Kidney epithelial cell (primary cell): ENCODE data around the gene POU3F4. TPM values are rescaled to one million over a fixed set of nuclear protein-coding genes. Genes with fewer than 3 reads are reported as not detected.

ENCODE experiments used
- DNase-seq: peaks from one replicate; pipeline ENCODE4 v3.0.0-alpha.2; 2010; ENCODE audit warnings: low read depth
- H3K27me3 ChIP-seq: 2 replicates; pipeline ENCODE4 v1.6.0; 2011; ENCODE audit warnings: low read length; ENCODE audit not compliant: control insufficient read depth, insufficient read depth
- H3K36me3 ChIP-seq: 2 replicates; pipeline ENCODE4 v1.5.1; 2011; ENCODE audit warnings: low read length; ENCODE audit not compliant: control insufficient read depth, insufficient read depth
- H3K4me3 ChIP-seq: 2 replicates; pipeline ENCODE4 v1.5.1; 2011; ENCODE audit warnings: low read depth, mild to moderate bottlenecking, control low read depth, low read length
- total RNA-seq: library from RNA; depleted of rRNA; stranded (reverse); fragments of >200 nt; gene quantifications from 2 replicates; pipeline ENCODE4 v1.2.3, GENCODE V29; 2015
- TF ChIP-seq, protein P1 (sequence below): IDR thresholded peaks from 2 replicates; pipeline ENCODE4 v1.5.1; 2011; ENCODE audit warnings: mild to moderate bottlenecking, moderate library complexity, low read length, control low read depth, inconsistent platforms; ENCODE audit not compliant: insufficient read depth, poor library complexity, severe bottlenecking

The POU3F4 gene
- total RNA-seq, 1 donor from 2014 or later, result 0.17 TPM

- no peaks in the 10 kb centered on the region for H3K36me3 ChIP-seq
- TF ChIP-seq, protein P1, sequence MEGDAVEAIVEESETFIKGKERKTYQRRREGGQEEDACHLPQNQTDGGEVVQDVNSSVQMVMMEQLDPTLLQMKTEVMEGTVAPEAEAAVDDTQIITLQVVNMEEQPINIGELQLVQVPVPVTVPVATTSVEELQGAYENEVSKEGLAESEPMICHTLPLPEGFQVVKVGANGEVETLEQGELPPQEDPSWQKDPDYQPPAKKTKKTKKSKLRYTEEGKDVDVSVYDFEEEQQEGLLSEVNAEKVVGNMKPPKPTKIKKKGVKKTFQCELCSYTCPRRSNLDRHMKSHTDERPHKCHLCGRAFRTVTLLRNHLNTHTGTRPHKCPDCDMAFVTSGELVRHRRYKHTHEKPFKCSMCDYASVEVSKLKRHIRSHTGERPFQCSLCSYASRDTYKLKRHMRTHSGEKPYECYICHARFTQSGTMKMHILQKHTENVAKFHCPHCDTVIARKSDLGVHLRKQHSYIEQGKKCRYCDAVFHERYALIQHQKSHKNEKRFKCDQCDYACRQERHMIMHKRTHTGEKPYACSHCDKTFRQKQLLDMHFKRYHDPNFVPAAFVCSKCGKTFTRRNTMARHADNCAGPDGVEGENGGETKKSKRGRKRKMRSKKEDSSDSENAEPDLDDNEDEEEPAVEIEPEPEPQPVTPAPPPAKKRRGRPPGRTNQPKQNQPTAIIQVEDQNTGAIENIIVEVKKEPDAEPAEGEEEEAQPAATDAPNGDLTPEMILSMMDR, result no peak
- no peak overlapping the region for H3K4me3 ChIP-seq
- DNase-seq, result no peak
- H3K27me3 ChIP-seq, result peaks cover 28% of the 10 kb centered on the region
Measured at GRCh38 chrX:83508526-83509253, 600 bp downstream of the POU3F4 start.

GRCh38 chrX:83509254-83509801 lies 1.2 kb downstream of the POU3F4 start:
- Histone ChIP-seq H3K4me3 (no peak overlapping the region), H3K27me3 (peaks cover 26% of the 10 kb centered on the region)
- DNase-seq, result no peak

GRCh38 chrX:83510510-83511062 lies 2.5 kb downstream of the POU3F4 start:
- Histone ChIP-seq H3K27me3 (peaks cover 26% of the 10 kb centered on the region), H3K36me3 (no peaks in the 10 kb centered on the region), H3K4me3 (no peak overlapping the region)
- TF ChIP-seq, protein P1, result no peak
- DNase-seq, result no peak

More at GRCh38 chrX:83509254-83509801, 1.2 kb downstream of the POU3F4 start:
- TF ChIP-seq, protein P1, result no peak
- H3K36me3 ChIP-seq, result no peaks in the 10 kb centered on the region

DNA sequence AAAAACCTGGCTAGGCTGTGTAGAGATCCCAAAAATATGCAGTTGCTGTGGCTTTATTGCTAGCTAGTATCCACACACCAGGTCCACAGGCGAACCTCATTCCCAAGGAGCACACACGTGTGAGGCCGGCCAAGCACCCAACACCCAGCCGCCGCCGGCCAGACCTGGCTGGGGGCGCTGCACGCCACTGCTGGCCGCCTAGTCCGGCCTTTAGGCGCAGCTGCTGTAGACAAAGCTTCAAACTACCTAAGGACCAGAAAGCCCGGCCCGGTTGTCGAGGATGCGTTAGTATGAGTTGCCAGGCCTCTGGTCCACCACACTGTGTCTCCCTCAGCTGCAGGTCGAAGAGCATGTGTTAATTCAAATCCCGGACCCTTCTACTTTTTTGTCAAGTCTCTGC lies 3.1 kb downstream of the POU3F4 start:
- Histone ChIP-seq H3K27me3 (peaks cover 26% of the 10 kb centered on the region), H3K36me3 (no peaks in the 10 kb centered on the region), H3K4me3 (no peak overlapping the region)
- TF ChIP-seq, protein P1, result no peak
- DNase-seq, result no peak

- DNase-seq, result no peak
- TF ChIP-seq, protein P1, result no peak
- Histone ChIP-seq H3K27me3 (peaks cover 26% of the 10 kb centered on the region), H3K4me3 (no peak overlapping the region), H3K36me3 (no peaks in the 10 kb centered on the region)
Measured at GRCh38 chrX:83512111-83512510, 4.0 kb downstream of the POU3F4 start.
